HepG2 (cell line): Measurements from ENCODE around the gene CCT6A. TPM values are rescaled to one million over a fixed set of nuclear protein-coding genes. Genes with fewer than 3 reads are reported as not detected.
A peak's percentile ranks its signal among the peaks of the same experiment; 100 is the strongest.

Experiments used
- FOXK2 ChIP-seq: fragments of 450-650 bp; IDR thresholded peaks from 2 replicates; pipeline ENCODE4 v1.6.1; 2016
- JUN ChIP-seq: sonication (generic); formaldehyde crosslinking; IDR thresholded peaks from 2 replicates; pipeline ENCODE4 v1.4.0; 2020; ENCODE audit warnings: mild to moderate bottlenecking, missing genetic modification reagents
- KLF12 ChIP-seq: sonication (generic); formaldehyde crosslinking; IDR thresholded peaks from 2 replicates; pipeline ENCODE4 v1.4.0; 2020; ENCODE audit warnings: missing genetic modification reagents, borderline replicate concordance
- NCOA5 ChIP-seq: sonication (generic); formaldehyde crosslinking; IDR thresholded peaks from 2 replicates; pipeline ENCODE4 v1.4.0; 2020; ENCODE audit warnings: missing genetic modification reagents
- NFAT5 ChIP-seq: sonication (generic); formaldehyde crosslinking; IDR thresholded peaks from 2 replicates; pipeline ENCODE4 v1.4.0; 2020; ENCODE audit warnings: missing genetic modification reagents
- NFKB2 ChIP-seq: sonication (generic); formaldehyde crosslinking; IDR thresholded peaks from 2 replicates; pipeline ENCODE4 v1.4.0; 2020; ENCODE audit warnings: missing genetic modification reagents, borderline replicate concordance
- NONO ChIP-seq, 2 experiments: fragments of 450-650 bp in 1 of 2; sonication (generic) in 1 of 2; formaldehyde crosslinking in 1 of 2; IDR thresholded peaks in 1 of 2; conservative IDR thresholded peaks in 1 of 2; 2 replicates each; pipeline versions ENCODE4 v1.6.1 to v1.8.0; 2017 to 2022; ENCODE audit warnings: mild to moderate bottlenecking in 1 of 2, missing genetic modification reagents in 1 of 2, moderate library complexity in 1 of 2
- SETDB1 ChIP-seq: sonication (generic); formaldehyde crosslinking; IDR thresholded peaks from 2 replicates; pipeline ENCODE4 v1.5.1; 2020; ENCODE audit warnings: missing genetic modification reagents, mild to moderate bottlenecking, borderline replicate concordance
- SOX6 ChIP-seq, 2 experiments: fragments of 450-650 bp in 1 of 2; sonication (generic) in 1 of 2; formaldehyde crosslinking in 1 of 2; IDR thresholded peaks; 2 replicates each; pipeline versions ENCODE4 v1.4.0 to v1.6.1; 2017 to 2020; ENCODE audit warnings: antibody characterized with exemption in 1 of 2, mild to moderate bottlenecking in 1 of 2, missing genetic modification reagents in 1 of 2
- SP140L ChIP-seq: sonication (generic); formaldehyde crosslinking; IDR thresholded peaks from 2 replicates; pipeline ENCODE4 v1.4.0; 2020; ENCODE audit warnings: missing genetic modification reagents, borderline replicate concordance
- SP2 ChIP-seq: sonication (generic); formaldehyde crosslinking; IDR thresholded peaks from 2 replicates; pipeline ENCODE4 v1.5.1; 2020; ENCODE audit warnings: mild to moderate bottlenecking, missing genetic modification reagents
- TP53 ChIP-seq: sonication (generic); formaldehyde crosslinking; conservative IDR thresholded peaks from 2 replicates; pipeline ENCODE4 v1.4.0; 2020; ENCODE audit warnings: missing genetic modification reagents
- ZBTB4 ChIP-seq: sonication (generic); formaldehyde crosslinking; IDR thresholded peaks from 2 replicates; pipeline ENCODE4 v1.4.0; 2020; ENCODE audit warnings: missing genetic modification reagents, mild to moderate bottlenecking, borderline replicate concordance
- ZNF256 ChIP-seq: sonication (generic); formaldehyde crosslinking; conservative IDR thresholded peaks from 2 replicates; pipeline ENCODE4 v1.4.0; 2020; ENCODE audit warnings: missing genetic modification reagents
- ZNF333 ChIP-seq: sonication (generic); formaldehyde crosslinking; IDR thresholded peaks from 2 replicates; pipeline ENCODE4 v1.4.0; 2020; ENCODE audit warnings: mild to moderate bottlenecking, missing genetic modification reagents, borderline replicate concordance
- ZNF550 ChIP-seq: sonication (generic); formaldehyde crosslinking; IDR thresholded peaks from 2 replicates; pipeline ENCODE4 v1.4.0; 2020; ENCODE audit warnings: mild to moderate bottlenecking, missing genetic modification reagents, borderline replicate concordance
- ZNF674 ChIP-seq: sonication (generic); formaldehyde crosslinking; IDR thresholded peaks from 2 replicates; pipeline ENCODE4 v1.5.0; 2020; ENCODE audit warnings: low read depth, mild to moderate bottlenecking, missing genetic modification reagents
- ZNF777 ChIP-seq: sonication (generic); formaldehyde crosslinking; IDR thresholded peaks from 2 replicates; pipeline ENCODE4 v1.4.0; 2020; ENCODE audit warnings: missing genetic modification reagents
- ZSCAN12 ChIP-seq: sonication (generic); formaldehyde crosslinking; IDR thresholded peaks from 2 replicates; pipeline ENCODE4 v1.9.0; 2021; ENCODE audit warnings: mild to moderate bottlenecking, missing genetic modification reagents
- ZSCAN21 ChIP-seq: sonication (generic); formaldehyde crosslinking; IDR thresholded peaks from 2 replicates; pipeline ENCODE4 v1.8.0; 2022; ENCODE audit warnings: mild to moderate bottlenecking, missing genetic modification reagents, moderate library complexity, borderline replicate concordance
- polyA plus RNA-seq, 8 experiments: library from polyadenylated mRNA; depleted of rRNA in 3 of 8; stranded (reverse) in 7 of 8; unstranded in 1 of 8; fragments of >200 nt; fragmentation: Illumina TruSeq in 4 of 8; extraction: Trizol in 4 of 8; gene quantifications; 2 replicates each; pipeline versions ENCODE4 v1.2.1 to v1.2.3, GENCODE V29; 2011 to 2016; ENCODE audit warnings: low read depth in 4 of 8, missing spikeins in 1 of 8, mixed read lengths in 1 of 8; ENCODE audit not compliant: insufficient read depth in 1 of 8
- total RNA-seq, 5 experiments: library from RNA; depleted of rRNA; stranded (reverse); fragments of >200 nt; fragmentation: Illumina TruSeq; extraction: Trizol; gene quantifications; 2 replicates each; pipeline ENCODE4 v1.2.3, GENCODE V29; 2016; ENCODE audit warnings: low read depth in 1 of 5
- TF ChIP-seq, protein P1 (sequence below): IDR thresholded peaks from 2 replicates; pipeline ENCODE4 v1.6.1; 2012; ENCODE audit warnings: inconsistent platforms

CCT6A gene
- total and polyA plus RNA-seq, 2 of the 13 experiments (the other 11 are each of a cell fraction or from before 2014, with no cell fraction given): 219 to 292 TPM

- TF ChIP-seq ZNF777 (no peak), ZNF674 (CRISPR knock-in tag) (no peak), ZBTB4 (0 out of 2 replicates have a peak, but pooled peaks have one; percentile 23), NFAT5 (no peak), SETDB1 (CRISPR knock-in tag) (no peak), NCOA5 (CRISPR knock-in tag) (no peak), FOXK2 (no peak), SP2 (CRISPR knock-in tag) (no peak), ZNF550 (CRISPR knock-in tag) (no peak), KLF12 (CRISPR knock-in tag) (no peak; the same call in 1 of the 2 replicates), NFKB2 (CRISPR knock-in tag) (peak; percentile 87; the same call in 1 of the 2 replicates), ZNF256 (CRISPR knock-in tag) (no peak), NONO (IDR thresholded peaks at IDR 0.05) (no peak), NONO (CRISPR knock-in tag; conservative IDR thresholded peaks at IDR 0.05) (peak; percentile 71), ZSCAN21 (no peak), ZNF333 (peak; percentile 59; the same call in 1 of the 2 replicates), JUN (no peak), TP53 (CRISPR knock-in tag) (no peak), SOX6 (IDR thresholded peaks at IDR 0.05) (no peak), SOX6 (CRISPR knock-in tag; IDR thresholded peaks at IDR 0.05) (peak; percentile 76), SP140L (CRISPR knock-in tag) (no peak), ZSCAN12 (CRISPR knock-in tag) (no peak)
- TF ChIP-seq, protein P1, sequence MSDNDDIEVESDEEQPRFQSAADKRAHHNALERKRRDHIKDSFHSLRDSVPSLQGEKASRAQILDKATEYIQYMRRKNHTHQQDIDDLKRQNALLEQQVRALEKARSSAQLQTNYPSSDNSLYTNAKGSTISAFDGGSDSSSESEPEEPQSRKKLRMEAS: peak; percentile 43; the same call in 1 of the 2 replicates
Observed at GRCh38 chr7:56033671-56034432, 17.7 kb upstream of the CCT6A start (continued).
